T-helper 1 cell treated with Interleukin-12 subunit alpha and Interleukin-12 subunit beta and Interleukin-4 antibody, amounts not matched to agents 30 μg/mL and 1 μg/mL, for 36 hours (primary cell): ENCODE data around the gene KIAA1958.
"Not testable (repeated sequence)": the region's sequence is repeated elsewhere in the genome, so short reads cannot be mapped to it uniquely, and the experiment has no call there.

Source experiments
- H3K27ac Mint-ChIP-seq: one replicate; pipeline ENCODE4 v1.8.0; 2021; ENCODE audit warnings: mild to moderate bottlenecking, mixed read lengths
- H3K27me3 Mint-ChIP-seq: one replicate; pipeline ENCODE4 v1.8.0; 2021; ENCODE audit warnings: low read depth, mixed read lengths
- H3K36me3 Mint-ChIP-seq: one replicate; pipeline ENCODE4 v1.8.0; 2021; ENCODE audit warnings: low read depth, mixed read lengths
- H3K4me1 Mint-ChIP-seq: one replicate; pipeline ENCODE4 v1.8.0; 2021; ENCODE audit warnings: low read depth, mixed read lengths
- H3K4me3 Mint-ChIP-seq: one replicate; pipeline ENCODE4 v1.8.0; 2021; ENCODE audit warnings: mild to moderate bottlenecking, moderate library complexity, mixed read lengths
- H3K9me3 Mint-ChIP-seq: one replicate; pipeline ENCODE4 v1.8.0; 2021; ENCODE audit warnings: mixed read lengths

The KIAA1958 gene

DNA sequence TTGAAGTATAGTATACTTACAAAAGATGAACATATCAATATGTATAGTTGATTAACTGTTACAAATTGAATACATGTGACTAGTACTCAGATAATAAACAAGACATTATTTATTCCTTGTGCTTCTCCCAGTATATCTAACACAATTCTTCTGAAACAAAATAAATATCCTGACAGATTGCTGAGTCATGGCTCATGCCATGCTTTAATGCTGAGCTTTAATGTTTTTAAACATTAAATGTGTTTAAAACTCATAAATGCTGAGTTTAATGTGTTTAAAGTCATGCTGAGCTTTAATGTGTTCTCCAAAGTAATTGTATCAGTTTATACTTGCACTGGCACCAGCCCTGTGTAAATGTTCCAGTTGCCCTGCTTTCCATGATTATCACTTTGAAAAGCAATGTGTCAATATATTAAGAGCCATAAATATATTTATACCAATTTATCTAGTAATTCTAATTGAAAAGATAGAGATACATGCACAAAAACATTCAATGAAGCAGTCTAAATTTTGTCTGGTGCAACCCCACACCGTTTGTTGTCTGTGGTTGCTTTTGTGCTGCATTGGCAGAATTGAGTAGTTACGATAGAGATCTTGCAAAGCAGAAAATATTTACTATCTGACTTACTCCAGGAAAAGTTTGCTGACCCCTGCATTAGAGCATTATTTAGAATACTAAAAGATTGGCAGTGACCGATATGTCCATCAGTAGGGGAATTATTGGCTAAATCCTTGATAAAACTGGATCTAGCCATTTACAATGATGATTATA lies 15.7 kb downstream of the KIAA1958 start:
- Mint-ChIP-seq H3K9me3 (no peaks in the 10 kb centered on the region), H3K4me1 (no peaks in the 10 kb centered on the region), H3K4me3 (no peak overlapping the region), H3K27me3 (no peaks in the 10 kb centered on the region), H3K27ac (no peak overlapping the region), H3K36me3 (peaks cover 4% of the 10 kb centered on the region)

DNA sequence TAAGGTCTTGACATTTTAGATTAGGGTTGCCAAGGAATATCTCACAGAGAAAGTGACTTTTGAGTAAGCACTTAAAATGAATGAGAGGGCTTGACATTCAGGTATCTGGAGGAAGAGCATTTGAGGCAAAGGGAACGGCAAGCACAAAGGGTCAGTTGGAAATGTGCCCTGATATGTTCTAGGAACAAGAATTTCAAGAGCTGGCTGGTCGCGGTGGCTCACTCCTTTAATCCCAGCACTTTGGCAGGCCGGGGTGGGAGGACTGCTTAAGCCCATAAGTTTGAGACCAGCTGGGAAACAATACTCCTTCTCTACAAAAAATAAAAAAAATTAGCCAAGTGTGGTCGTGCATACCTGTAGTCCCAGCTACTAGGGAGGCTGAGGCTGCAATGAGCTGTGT lies 16.5 kb downstream of the KIAA1958 start:
- Mint-ChIP-seq H3K36me3 (peaks cover 4% of the 10 kb centered on the region), H3K4me3 (no peak overlapping the region), H3K9me3 (no peaks in the 10 kb centered on the region), H3K27me3 (no peaks in the 10 kb centered on the region), H3K27ac (no peak overlapping the region), H3K4me1 (no peaks in the 10 kb centered on the region)

DNA sequence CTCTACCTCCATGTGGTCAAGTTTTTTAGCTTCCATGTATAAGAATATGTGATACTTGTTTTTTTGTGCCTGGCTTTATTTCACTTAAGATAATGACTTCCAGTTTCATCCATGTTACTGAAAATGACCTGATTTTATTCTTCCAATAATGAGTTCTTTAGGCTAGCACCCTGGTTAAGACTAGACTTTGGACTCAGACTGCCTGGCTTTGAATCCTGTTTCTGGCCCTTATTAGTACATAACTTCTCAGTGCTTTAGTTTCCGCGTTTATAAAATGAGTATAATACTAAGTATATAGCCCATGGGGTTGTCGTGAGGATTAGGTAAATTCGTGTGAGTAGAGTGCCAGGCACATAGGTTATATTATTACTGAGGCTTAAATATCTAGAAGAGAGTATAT lies 18.5 kb downstream of the KIAA1958 start:
- Mint-ChIP-seq H3K4me3 (no peak overlapping the region), H3K4me1 (no peaks in the 10 kb centered on the region), H3K27me3 (no peaks in the 10 kb centered on the region), H3K9me3 (no peaks in the 10 kb centered on the region), H3K36me3 (no peaks in the 10 kb centered on the region), H3K27ac (no peak overlapping the region)

DNA sequence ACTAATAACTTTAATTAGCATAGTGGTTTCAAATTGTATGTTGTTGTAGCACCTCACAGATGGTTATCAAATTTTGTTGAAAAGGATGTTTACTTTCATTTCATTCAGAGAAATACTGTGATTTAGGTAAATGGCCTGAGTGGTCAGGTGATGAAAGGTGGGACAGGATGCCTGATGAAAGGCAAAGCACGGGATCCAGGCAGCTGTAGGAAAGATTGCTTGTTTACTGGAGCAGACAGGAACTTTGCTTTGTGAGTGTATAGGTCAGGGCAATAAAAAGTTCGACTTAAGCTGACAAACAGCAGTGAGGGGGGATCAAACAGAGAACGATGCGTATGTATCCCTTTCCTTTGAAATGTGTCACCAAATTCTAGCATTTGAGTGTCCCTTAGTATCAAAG lies 19.0 kb downstream of the KIAA1958 start:
- H3K36me3 Mint-ChIP-seq, result no peaks in the 10 kb centered on the region
- no peaks in the 10 kb centered on the region for H3K9me3 Mint-ChIP-seq
- H3K27ac Mint-ChIP-seq, result no peak overlapping the region
- no peaks in the 10 kb centered on the region for H3K4me1 Mint-ChIP-seq
- H3K4me3 Mint-ChIP-seq, result no peak overlapping the region
- no peaks in the 10 kb centered on the region for H3K27me3 Mint-ChIP-seq

DNA sequence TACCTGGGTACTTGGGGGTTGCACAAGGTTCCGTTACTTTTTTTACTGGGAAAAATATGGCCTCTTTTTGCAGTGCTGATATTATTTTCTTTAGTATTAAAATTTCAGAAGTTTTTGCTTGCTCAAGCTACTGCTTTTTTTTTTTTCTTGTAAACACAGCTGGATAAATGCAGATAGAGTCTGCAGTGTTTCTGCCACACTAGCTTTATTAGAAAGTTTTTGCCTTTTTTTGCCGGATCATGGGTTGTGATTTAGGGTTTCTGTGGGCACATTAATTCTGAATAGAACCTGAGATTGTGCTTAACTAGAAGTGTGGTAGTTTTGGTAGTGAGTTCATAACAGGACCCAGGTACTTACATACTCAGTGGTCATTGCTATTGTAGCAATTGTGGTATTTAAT lies 19.9 kb downstream of the KIAA1958 start:
- Mint-ChIP-seq H3K36me3 (no peaks in the 10 kb centered on the region), H3K4me1 (no peaks in the 10 kb centered on the region), H3K4me3 (no peak overlapping the region), H3K27ac (no peak overlapping the region), H3K9me3 (no peaks in the 10 kb centered on the region), H3K27me3 (no peaks in the 10 kb centered on the region)

DNA sequence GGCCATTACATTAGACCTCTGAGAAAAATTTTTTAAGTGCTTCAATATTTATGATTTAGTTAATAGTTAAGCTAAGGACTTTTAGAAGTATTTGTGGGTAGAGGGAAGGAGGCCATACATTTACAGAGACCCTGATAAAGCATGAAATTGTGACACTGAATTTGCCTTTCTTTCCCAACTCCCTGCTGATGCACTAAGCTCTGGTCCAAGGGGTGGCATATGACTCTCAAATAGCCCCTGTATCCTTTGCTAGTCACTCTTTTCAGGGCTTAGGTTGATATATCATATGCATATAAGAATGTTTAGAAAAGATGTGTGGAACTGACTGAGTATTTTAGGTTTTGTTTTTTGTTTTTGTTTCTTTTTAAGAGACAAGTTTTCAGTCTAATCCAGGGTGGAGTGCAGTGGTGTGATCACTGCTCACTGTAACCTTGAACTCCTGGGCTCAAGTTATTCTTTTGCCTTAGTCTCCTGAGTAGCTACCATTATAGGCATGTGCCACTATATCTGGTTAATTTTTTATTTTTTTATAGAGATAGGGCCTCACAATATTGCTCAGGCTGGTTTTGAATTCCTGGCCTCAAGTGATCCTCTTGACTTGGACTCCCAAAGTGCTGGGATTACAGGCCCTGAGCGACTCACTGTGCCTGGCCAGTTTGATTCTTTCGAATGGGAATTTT lies 20.5 kb downstream of the KIAA1958 start:
- Mint-ChIP-seq H3K9me3 (no peaks in the 10 kb centered on the region), H3K4me1 (no peaks in the 10 kb centered on the region), H3K4me3 (no peak overlapping the region), H3K27ac (no peak overlapping the region), H3K27me3 (no peaks in the 10 kb centered on the region), H3K36me3 (no peaks in the 10 kb centered on the region)

DNA sequence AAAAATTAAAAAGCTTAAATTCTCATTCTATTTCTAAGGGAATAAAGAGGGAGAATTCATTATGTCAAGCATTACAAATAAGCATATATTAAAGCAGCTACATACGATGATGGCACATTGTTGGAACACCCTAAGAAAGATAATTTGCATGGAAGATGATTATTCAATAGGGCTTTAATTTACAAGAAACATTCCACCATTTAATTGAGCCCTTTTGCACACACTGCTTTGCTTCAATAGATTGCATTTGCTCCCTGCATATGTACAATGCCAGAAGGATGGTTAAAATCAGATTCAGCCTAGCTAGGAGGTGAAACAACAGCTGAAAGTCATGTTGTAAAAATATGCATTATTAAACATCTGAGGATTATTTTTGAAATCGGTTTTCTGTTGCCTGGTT lies 21.8 kb downstream of the KIAA1958 start:
- Mint-ChIP-seq H3K36me3 (no peaks in the 10 kb centered on the region), H3K4me1 (no peaks in the 10 kb centered on the region), H3K27ac (no peak overlapping the region), H3K9me3 (no peaks in the 10 kb centered on the region), H3K27me3 (no peaks in the 10 kb centered on the region), H3K4me3 (no peak overlapping the region)

DNA sequence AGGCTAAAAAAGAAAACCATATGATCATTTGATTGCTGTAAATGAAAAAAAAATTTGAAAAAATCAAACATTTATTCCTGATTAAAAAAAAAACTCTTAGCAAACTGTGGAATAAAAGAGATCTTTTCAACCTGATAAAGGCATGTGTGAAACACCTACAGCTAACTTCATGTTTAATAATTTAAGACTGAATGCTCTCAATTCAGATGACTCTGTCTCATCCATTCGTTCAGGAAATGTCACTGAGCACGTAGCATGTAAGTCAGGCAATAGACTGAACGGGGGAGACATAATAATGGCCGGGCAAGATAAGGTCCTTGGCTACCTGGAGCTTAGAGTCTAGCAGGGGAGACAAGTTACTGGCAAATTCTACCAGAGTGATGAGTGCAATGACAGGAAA lies 25.8 kb downstream of the KIAA1958 start:
- H3K4me3 Mint-ChIP-seq, H3K9me3 Mint-ChIP-seq, H3K27ac Mint-ChIP-seq, H3K36me3 Mint-ChIP-seq, H3K4me1 Mint-ChIP-seq, H3K27me3 Mint-ChIP-seq: not testable (repeated sequence)

DNA sequence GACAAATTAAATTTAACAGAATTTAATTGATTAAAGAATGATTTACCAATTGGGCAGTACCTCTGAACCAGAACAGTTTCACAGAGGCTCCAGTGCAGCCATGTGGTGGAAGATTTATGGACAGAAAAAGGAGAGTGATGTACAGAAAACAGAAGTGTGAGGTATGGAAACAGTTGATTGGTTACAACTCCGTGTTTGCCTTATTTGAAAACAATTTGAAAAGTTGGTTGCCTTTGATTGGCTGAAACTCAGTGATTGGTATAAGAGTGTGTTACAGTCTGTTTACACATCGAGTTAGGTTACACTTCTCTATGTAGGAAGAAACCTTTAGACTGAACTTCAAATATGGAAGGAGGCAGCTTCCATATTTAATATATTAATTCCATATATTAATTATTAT lies 30.1 kb downstream of the KIAA1958 start:
- no peak overlapping the region for H3K27ac Mint-ChIP-seq
- H3K27me3 Mint-ChIP-seq, result no peaks in the 10 kb centered on the region

DNA sequence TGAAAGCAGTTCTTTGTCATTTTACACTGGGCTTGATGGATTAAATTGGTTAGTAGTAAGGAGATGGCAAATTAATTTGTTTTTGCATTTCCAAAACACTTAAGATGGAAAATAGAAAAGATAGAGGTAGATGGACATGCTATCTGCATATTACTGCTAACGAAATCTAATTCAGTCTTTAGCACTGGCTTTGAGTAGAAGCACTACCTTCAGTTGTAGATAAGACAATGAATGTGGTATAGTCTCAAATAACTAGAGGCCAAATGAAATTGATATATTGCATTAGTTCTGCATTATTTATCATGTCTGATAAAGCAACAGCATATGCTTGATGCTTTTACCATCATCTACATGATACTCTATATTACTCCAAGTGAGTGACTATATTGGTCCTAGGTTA lies 33.4 kb downstream of the KIAA1958 start:
- Mint-ChIP-seq H3K4me1 (no peaks in the 10 kb centered on the region), H3K9me3 (no peaks in the 10 kb centered on the region), H3K4me3 (no peak overlapping the region), H3K27ac (no peak overlapping the region), H3K27me3 (no peaks in the 10 kb centered on the region), H3K36me3 (no peaks in the 10 kb centered on the region)

More for the DNA sequence above, 30.1 kb downstream of the KIAA1958 start:
- no peaks in the 10 kb centered on the region for H3K4me1 Mint-ChIP-seq
- no peaks in the 10 kb centered on the region for H3K9me3 Mint-ChIP-seq
- H3K4me3 Mint-ChIP-seq, result no peak overlapping the region
- H3K36me3 Mint-ChIP-seq, result no peaks in the 10 kb centered on the region

DNA sequence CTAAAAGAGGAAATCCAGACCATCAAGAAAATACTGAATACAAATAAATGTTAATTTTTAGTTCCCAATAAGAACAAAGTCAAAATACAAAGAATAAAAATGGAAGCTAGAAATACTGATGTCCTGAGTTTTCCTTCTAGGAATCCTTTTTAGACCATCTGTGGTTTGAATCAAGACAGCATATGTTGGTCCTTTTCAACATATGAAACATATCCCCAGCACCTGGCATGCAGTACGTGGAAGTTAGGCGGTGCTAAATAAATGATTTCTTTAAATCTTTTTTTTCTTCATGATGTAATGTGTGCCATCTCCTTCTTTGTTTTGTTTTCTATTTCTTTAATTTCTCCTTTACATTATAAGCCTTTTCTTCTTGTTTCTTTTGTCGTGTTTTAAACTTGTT lies 34.0 kb downstream of the KIAA1958 start:
- Mint-ChIP-seq H3K27me3 (no peaks in the 10 kb centered on the region), H3K4me3 (no peak overlapping the region), H3K9me3 (no peaks in the 10 kb centered on the region), H3K4me1 (no peaks in the 10 kb centered on the region), H3K27ac (no peak overlapping the region), H3K36me3 (no peaks in the 10 kb centered on the region)

DNA sequence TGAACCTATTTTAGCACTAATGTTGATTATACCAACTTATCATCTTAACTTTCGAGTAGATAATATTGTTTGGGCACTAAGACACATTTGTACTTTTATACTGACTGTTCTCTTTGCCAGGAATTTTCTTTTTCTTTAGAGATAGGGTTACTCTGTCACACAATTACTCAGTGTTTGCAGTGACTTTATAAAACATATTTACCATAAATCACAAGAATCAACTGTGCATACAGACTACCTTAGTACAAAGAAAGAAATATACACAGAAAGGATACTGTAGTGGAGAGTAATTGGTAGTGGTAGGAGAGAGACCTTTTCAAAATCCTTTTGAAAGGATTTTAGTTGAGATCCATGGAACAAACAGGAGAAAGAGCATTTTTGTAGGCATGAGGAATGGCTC lies 40.3 kb downstream of the KIAA1958 start:
- H3K36me3 Mint-ChIP-seq, result no peaks in the 10 kb centered on the region
- no peak overlapping the region for H3K27ac Mint-ChIP-seq
- H3K27me3 Mint-ChIP-seq, result no peaks in the 10 kb centered on the region
- H3K9me3 Mint-ChIP-seq, result no peaks in the 10 kb centered on the region
- no peaks in the 10 kb centered on the region for H3K4me1 Mint-ChIP-seq
- H3K4me3 Mint-ChIP-seq, result no peak overlapping the region

DNA sequence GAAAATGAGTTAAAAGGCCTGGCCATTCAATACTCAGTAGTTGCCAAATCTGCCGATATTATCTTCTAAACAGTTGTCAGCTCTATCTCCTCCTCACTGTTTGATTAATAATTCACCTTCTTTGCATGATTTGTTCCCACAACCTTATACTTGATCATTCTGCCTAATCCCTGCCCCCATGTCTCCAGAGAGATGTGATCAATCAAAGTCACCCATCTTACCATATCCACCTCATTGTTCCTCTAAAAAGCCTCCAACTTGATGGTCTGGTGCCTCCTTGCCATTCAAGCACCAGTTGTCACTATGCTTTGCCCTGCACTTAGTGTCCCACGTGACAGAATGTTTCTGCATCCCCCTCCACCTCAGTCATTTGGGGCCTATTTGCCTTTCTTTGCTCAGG lies 41.3 kb downstream of the KIAA1958 start:
- no peak overlapping the region for H3K27ac Mint-ChIP-seq
- H3K36me3 Mint-ChIP-seq, result no peaks in the 10 kb centered on the region
- no peak overlapping the region for H3K4me3 Mint-ChIP-seq
- H3K4me1 Mint-ChIP-seq, result no peaks in the 10 kb centered on the region
- H3K27me3 Mint-ChIP-seq, result no peaks in the 10 kb centered on the region
- H3K9me3 Mint-ChIP-seq, result no peaks in the 10 kb centered on the region

DNA sequence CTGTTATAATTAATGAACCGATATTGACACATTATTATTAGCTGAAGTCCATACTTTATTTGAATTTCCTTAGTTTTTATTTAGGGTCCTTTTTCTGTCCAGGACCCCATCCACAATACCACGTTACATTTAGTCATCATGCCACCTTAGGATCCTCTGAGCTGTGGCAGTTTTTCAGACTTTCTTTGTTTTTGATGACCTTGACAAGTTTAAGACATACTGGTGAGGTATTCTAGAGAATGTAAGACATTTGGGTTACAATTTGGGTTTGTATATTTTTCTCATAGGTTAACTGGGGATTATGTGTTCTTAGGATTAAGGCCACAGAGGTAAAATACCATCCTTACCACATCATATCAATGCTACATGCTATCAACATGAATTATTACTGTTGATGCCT lies 42.7 kb downstream of the KIAA1958 start:
- Mint-ChIP-seq H3K4me1 (peaks cover 1% of the 10 kb centered on the region), H3K27me3 (no peaks in the 10 kb centered on the region), H3K9me3 (no peaks in the 10 kb centered on the region), H3K27ac (no peak overlapping the region), H3K4me3 (no peak overlapping the region), H3K36me3 (no peaks in the 10 kb centered on the region)

DNA sequence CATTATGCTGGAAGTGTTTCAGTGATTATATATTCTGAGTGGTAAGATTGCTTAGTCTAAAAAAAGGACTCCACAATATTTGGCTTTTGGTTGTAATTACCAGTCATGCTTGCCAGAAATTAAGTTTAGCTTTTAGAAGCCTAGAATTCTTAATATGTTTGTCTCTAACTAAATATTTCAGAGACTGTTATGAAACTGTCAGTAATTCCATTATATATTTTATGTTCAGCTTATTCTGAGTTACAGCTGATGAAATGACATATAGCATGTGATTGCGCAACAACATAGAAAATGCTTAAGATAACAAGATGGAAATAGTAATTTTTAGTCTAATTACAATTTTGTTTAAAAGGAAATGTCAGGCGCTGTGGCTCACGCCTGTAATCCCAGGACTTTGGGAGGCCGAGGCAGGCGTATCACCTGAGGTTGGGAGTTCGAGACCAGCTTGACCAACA lies 44.2 kb downstream of the KIAA1958 start:
- no peaks in the 10 kb centered on the region for H3K27me3 Mint-ChIP-seq
- no peak overlapping the region for H3K4me3 Mint-ChIP-seq
- no peak overlapping the region for H3K27ac Mint-ChIP-seq
- no peaks in the 10 kb centered on the region for H3K9me3 Mint-ChIP-seq
- H3K36me3 Mint-ChIP-seq, result no peaks in the 10 kb centered on the region
- peaks cover 1% of the 10 kb centered on the region for H3K4me1 Mint-ChIP-seq
